Globus pallidus (tissue), 1 donor: ENCODE data around the gene SLC35E4.

ENCODE experiments used
- DNase-seq: peaks from one replicate; pipeline ENCODE4 v3.0.0-alpha.2; 2015; ENCODE audit warnings: low spot score

SLC35E4 gene

DNA sequence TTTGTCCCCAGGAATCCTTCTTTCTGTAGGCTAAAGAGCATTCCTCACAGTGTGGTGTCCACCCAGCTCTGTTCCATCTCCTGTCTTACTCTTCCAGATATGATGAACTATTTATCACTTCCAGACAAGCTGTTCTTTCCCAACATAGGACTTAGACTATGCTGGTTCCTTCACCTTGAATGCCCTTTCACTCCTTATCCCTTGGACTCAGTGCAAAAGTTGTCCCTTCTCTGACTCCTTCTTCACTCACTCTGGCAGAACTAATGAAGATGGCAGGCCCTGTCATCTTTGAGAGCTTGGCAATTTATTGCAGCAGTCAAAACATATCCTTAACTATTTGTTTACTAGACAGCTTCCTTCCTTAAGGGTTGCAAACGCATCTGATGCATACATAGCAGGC is 55.6 kb downstream of the SLC35E4 start:
- DNase-seq: no peak

DNA sequence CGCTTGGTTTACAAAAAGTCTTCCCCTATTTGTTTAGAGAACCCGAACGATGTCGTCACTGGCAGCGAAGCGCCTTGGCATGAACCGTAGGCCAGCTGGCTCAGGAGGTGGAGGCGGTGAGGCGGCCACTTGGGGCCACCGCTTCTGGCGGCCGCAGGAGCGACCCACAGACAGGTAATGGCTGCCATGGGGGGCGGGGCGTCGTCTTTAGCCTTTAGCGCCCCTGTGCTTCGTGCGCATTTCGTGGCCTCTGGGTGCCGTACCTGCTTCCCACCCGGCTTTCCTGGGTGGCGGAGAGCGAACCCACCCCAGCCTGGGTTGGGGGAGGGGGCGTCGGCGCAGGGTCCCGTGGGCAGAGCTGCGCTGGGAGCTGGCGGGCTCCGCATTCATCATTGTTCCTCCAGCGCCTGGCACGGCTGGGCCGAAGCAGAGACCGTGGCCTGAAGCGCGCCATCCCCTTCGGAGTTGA is 58.6 kb downstream of the SLC35E4 start:
- DNase-seq: peak; percentile 69

GRCh38 chr22:30694640-30695350 is 59.2 kb downstream of the SLC35E4 start, which contains the start of gene OSBP2:
Gene OSBP2 (plus strand): TSS chr22:30694874. CDS start chr22:30694910, 36 bp downstream.
- DNase-seq: peak; percentile 42

- peak; percentile 52 for DNase-seq
Measured at GRCh38 chr22:30695351-30695851, 59.8 kb downstream of the SLC35E4 start.

DNA sequence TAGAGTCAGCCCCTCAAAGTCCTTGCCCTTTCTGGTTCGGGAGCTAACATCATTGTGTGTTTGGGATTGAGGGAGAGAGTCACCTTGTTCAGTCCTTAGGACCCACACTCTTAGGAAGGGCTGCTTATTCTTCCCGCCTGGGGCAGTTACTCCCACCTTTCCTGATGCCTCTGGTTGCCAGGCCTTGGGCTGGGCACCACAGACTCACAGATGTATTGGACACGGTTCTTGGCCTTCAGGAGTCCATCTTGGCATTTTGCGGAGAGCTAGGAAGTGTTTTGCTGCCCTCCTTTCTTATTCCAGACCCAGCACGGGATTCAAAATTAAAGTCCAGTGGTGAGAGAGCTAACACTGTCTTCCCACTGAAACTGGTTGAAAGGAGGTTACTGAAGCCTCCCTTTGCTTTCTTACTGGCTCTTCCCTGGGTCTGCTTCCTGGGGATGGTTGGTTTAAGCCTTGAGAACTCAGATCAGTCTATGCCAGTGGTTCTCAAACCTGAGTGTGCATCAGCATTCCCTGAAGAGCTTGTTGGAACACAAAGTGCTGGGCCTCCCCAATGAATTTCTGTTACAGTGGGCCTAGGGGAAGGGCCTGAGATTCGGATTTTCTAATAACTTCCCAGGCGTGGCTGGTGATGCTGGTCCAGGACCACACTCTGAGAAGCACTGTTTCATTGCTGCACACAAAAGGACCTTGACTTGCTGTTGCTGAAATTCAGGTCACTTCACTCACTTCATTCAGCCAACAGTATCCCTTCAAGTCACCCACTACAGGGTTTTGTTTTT is 60.5 kb downstream of the SLC35E4 start:
- no peak for DNase-seq
